Measurements from ENCODE around the gene NFIA. TPM values are rescaled to one million over a fixed set of nuclear protein-coding genes. Genes with fewer than 3 reads are reported as not detected.

The NFIA gene
- total RNA-seq, 1 donor from 2014 or later = 49.4 TPM

DNA sequence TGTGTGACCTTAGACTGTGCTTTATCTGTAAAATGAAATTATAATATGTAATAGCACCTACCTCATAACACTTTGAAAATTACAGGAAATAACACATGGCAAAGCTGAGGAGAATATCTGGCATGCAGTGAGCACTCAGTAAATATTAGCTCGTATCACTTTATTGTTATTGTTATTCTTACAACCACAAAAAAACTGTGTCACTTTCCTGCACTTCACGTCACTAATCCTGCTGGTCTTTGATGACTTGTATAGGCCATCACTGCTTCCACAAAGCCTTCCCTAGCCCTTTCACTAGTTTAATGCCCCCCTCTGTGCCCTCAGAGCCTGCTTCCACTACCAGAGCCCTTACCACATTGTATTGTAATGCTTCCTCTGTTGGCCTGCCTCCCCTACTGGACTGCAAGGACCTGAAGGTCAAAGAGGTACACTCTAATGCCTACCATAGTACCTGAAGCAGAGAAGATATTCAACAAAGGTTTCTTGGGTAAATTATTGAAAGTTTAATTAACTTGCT, 231.6 kb downstream of the NFIA start:
- no peak for DNase-seq (ENCODE audit: extremely low spot score, unreplicated experiment)
- H3K27ac Mint-ChIP-seq = no peak overlapping the region
- H3K4me1 Mint-ChIP-seq (ENCODE audit: unreplicated experiment) = peaks cover 7% of the 10 kb centered on the region
- no peak overlapping the region for H3K4me3 Mint-ChIP-seq
- peaks cover 18% of the 10 kb centered on the region for H3K36me3 Mint-ChIP-seq
- peaks cover 4% of the 10 kb centered on the region for H3K9me3 Mint-ChIP-seq
- H3K27me3 Mint-ChIP-seq = no peaks in the 10 kb centered on the region
- TF ChIP-seq, protein P1, sequence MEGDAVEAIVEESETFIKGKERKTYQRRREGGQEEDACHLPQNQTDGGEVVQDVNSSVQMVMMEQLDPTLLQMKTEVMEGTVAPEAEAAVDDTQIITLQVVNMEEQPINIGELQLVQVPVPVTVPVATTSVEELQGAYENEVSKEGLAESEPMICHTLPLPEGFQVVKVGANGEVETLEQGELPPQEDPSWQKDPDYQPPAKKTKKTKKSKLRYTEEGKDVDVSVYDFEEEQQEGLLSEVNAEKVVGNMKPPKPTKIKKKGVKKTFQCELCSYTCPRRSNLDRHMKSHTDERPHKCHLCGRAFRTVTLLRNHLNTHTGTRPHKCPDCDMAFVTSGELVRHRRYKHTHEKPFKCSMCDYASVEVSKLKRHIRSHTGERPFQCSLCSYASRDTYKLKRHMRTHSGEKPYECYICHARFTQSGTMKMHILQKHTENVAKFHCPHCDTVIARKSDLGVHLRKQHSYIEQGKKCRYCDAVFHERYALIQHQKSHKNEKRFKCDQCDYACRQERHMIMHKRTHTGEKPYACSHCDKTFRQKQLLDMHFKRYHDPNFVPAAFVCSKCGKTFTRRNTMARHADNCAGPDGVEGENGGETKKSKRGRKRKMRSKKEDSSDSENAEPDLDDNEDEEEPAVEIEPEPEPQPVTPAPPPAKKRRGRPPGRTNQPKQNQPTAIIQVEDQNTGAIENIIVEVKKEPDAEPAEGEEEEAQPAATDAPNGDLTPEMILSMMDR (conservative IDR thresholded peaks at IDR 0.05) = no peak

DNA sequence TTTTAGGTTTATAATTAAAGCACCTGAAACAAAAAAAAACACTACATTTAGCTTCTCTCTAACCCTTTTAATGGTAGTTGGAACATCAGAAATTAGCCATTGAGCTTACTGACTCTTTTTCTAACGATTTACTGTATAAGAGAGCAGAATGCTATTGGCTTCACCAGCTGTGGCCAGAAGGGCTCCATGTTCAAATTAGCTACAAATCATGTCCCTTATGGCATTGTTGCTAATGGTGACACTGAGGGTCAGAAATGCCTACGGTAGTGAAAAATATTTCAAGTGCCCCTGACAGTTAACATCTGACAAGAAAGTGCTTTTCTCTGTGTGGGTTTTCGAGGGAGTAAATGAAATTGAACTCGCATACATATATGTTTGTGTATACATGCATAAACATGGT, 232.7 kb downstream of the NFIA start:
- H3K4me1 Mint-ChIP-seq (ENCODE audit: unreplicated experiment) = peaks cover 16% of the 10 kb centered on the region
- no peak for DNase-seq (ENCODE audit: extremely low spot score, unreplicated experiment)
- TF ChIP-seq, protein P1 (conservative IDR thresholded peaks at IDR 0.05) = no peak
- H3K9me3 Mint-ChIP-seq = peaks cover 4% of the 10 kb centered on the region
- H3K27me3 Mint-ChIP-seq = no peaks in the 10 kb centered on the region
- no peak overlapping the region for H3K27ac Mint-ChIP-seq
- H3K36me3 Mint-ChIP-seq = peaks cover 18% of the 10 kb centered on the region
- H3K4me3 Mint-ChIP-seq = no peak overlapping the region

DNA sequence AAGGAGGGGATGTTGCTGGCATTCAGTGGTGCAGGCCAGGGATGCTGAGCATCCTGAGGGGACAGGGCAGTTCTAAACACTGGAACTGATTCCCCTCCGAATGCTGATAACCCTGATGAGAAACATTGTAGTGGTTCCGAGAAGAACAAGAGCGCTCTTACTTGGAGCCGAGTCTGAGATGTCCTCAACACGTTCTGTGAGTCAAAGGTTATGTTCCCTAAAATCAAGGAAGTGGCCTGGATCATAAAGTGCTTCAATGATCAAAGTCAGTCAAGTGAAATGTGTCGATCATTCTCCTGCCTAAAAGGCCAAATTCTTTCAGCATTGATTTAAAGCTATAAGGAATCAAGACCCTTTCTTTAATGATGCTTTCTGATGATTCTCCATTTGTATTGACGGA, 234.1 kb downstream of the NFIA start:
- Mint-ChIP-seq H3K9me3 (peaks cover 4% of the 10 kb centered on the region), H3K27ac (no peak overlapping the region), H3K4me3 (no peak overlapping the region), H3K36me3 (peaks cover 18% of the 10 kb centered on the region), H3K4me1 (ENCODE audit: unreplicated experiment) (peaks cover 18% of the 10 kb centered on the region), H3K27me3 (no peaks in the 10 kb centered on the region)
- no peak for DNase-seq (ENCODE audit: extremely low spot score, unreplicated experiment)
- TF ChIP-seq, protein P1 (conservative IDR thresholded peaks at IDR 0.05) = no peak

DNA sequence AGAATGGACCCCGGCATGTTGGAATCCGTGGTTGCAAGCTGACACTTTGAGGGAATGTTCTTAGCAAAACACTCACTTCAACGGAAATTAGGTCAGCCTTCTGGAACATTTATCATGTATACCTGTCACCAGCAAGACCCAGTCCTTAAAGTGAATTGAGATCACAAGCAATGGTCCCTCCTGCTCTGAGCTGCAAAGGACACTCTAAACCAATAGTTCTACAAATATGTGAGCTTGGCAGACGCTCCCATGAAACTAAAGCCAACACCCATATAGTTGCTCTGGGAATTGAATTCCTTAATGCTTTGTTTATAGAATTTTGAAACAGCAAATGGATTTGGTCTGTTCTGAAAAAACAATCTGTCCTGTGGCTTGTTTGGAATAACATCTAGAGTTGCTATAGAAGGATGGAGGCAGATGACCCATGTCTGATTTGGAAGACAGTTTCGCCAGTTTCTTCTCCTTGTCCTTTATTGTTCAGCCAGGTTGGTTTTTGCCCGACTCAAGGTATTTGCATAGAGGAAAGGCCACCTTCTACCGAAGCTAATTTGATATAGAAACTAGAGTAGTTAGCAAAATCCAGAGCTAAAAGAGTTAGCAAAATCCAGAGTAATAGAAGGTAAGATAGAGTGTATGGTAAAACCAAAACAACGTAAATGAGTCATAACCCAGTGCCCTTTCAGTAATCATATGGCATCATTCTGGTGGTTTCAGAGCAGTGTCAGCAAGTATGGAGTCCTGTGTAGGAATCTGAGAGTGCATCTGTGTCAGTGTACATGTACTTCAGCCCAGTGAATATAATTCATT, 236.2 kb downstream of the NFIA start:
- peaks cover 18% of the 10 kb centered on the region for H3K4me1 Mint-ChIP-seq (ENCODE audit: unreplicated experiment)
- H3K9me3 Mint-ChIP-seq = peaks cover 4% of the 10 kb centered on the region
- DNase-seq (ENCODE audit: extremely low spot score, unreplicated experiment) = no peak
- peaks cover 10% of the 10 kb centered on the region for H3K36me3 Mint-ChIP-seq
- H3K27me3 Mint-ChIP-seq = no peaks in the 10 kb centered on the region
- H3K27ac Mint-ChIP-seq = peak overlapping the region; percentile 22
- H3K4me3 Mint-ChIP-seq = no peak overlapping the region
- TF ChIP-seq, protein P1 (conservative IDR thresholded peaks at IDR 0.05) = no peak

DNA sequence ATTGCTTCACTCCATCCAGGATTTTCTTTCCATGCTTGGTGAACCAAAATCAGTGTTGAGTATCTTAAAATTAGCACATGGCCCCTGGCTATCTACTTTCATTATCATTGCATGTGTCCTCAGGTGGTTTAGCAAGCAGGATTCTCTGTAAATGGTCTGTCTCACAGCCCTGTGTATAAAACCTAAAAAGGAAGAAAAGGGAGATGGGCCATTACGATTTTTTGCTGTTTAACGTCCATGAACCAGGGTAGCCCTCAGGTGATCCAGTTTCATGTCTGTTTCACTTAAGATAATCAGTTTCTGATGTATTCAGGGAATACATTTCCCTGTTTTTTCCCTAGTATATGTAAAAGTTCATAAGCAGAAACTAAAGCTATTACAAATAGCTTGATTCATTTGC, 238.2 kb downstream of the NFIA start:
- Mint-ChIP-seq H3K36me3 (no peaks in the 10 kb centered on the region), H3K27ac (no peak overlapping the region), H3K4me1 (ENCODE audit: unreplicated experiment) (peaks cover 28% of the 10 kb centered on the region), H3K9me3 (no peaks in the 10 kb centered on the region), H3K27me3 (no peaks in the 10 kb centered on the region), H3K4me3 (no peak overlapping the region)
- TF ChIP-seq, protein P1 (conservative IDR thresholded peaks at IDR 0.05) = no peak
- no peak for DNase-seq (ENCODE audit: extremely low spot score, unreplicated experiment)

Data from type B pancreatic cell (in vitro differentiated cells).